Measurements from ENCODE around the gene PPP1R9B.

The PPP1R9B gene

GRCh38 chr17:50148226-50149090 lies 2.0 kb downstream of the PPP1R9B start:
- no peak for DNase-seq (ENCODE audit: low read depth)
- peak overlapping the region; percentile 77 for H3K4me3 ChIP-seq (ENCODE audit: low read length)
- TF ChIP-seq, protein P1, sequence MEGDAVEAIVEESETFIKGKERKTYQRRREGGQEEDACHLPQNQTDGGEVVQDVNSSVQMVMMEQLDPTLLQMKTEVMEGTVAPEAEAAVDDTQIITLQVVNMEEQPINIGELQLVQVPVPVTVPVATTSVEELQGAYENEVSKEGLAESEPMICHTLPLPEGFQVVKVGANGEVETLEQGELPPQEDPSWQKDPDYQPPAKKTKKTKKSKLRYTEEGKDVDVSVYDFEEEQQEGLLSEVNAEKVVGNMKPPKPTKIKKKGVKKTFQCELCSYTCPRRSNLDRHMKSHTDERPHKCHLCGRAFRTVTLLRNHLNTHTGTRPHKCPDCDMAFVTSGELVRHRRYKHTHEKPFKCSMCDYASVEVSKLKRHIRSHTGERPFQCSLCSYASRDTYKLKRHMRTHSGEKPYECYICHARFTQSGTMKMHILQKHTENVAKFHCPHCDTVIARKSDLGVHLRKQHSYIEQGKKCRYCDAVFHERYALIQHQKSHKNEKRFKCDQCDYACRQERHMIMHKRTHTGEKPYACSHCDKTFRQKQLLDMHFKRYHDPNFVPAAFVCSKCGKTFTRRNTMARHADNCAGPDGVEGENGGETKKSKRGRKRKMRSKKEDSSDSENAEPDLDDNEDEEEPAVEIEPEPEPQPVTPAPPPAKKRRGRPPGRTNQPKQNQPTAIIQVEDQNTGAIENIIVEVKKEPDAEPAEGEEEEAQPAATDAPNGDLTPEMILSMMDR (conservative IDR thresholded peaks at IDR 0.05; ENCODE audit: low read depth, low read length), result peak; percentile 30

DNA sequence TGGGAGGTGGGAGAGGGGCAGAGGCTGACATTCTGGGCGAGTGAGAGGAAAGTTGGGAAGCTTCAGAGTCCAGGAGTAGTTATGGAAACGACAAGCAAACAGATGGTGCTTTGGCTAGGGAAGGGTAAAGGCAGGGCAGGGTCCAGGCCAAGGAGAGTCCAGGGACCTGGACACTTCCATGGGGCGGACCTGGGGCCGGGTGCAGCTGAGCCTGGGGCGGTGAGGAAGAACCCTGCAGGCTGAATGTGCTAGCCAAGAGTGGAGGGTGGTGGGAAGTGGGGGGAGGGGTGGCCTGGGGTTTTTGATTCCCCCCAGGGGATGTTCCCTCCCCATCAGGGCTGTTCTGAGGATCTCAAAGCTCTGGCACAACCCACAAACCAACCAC lies 2.6 kb downstream of the PPP1R9B start:
- no peak for DNase-seq (ENCODE audit: low read depth)
- TF ChIP-seq, protein P1 (conservative IDR thresholded peaks at IDR 0.05; ENCODE audit: low read depth, low read length), result no peak
- peak overlapping the region; percentile 77 for H3K4me3 ChIP-seq (ENCODE audit: low read length)

- DNase-seq (ENCODE audit: low read depth), result no peak
- peak overlapping the region; percentile 77 for H3K4me3 ChIP-seq (ENCODE audit: low read length)
- TF ChIP-seq, protein P1 (conservative IDR thresholded peaks at IDR 0.05; ENCODE audit: low read depth, low read length), result no peak
Observed at GRCh38 chr17:50146927-50147665, 3.4 kb downstream of the PPP1R9B start.

DNA sequence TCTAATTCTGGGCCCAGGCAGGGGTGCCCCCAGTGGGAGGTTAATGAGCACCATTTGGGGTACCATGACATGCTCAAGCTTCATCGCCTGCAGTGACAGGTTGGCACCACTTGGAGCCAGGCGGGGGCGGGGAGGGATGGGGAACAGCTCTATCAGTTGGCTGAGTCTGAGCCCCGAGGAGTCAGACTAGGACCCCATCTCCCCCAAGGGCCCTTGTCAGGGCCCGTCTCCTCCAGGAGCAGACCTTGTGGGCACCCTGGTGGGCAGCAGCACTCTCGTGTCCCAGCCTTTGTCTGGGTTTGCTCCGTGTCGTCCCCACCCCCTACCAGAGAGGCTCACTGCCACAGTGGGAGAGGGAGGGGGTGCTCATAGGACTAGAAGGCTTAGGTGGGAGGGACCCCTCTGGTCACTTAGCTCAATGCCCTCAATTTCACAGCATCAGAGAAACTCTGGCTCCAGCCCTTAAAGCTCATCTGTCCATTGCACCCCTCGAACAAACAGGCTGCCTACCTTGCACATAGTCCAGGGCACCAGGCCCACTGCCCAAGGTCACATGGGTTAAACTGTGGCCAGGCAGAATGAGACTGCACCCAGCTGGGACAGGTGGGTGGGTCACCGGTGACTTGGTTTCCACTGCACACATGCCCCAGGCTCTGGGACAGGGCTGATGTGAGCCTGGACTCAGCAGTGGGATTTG lies 4.1 kb downstream of the PPP1R9B start:
- DNase-seq (ENCODE audit: low read depth), result no peak
- no peak overlapping the region for H3K4me3 ChIP-seq (ENCODE audit: low read length)
- TF ChIP-seq, protein P1 (conservative IDR thresholded peaks at IDR 0.05; ENCODE audit: low read depth, low read length), result peak; percentile 7

DNA sequence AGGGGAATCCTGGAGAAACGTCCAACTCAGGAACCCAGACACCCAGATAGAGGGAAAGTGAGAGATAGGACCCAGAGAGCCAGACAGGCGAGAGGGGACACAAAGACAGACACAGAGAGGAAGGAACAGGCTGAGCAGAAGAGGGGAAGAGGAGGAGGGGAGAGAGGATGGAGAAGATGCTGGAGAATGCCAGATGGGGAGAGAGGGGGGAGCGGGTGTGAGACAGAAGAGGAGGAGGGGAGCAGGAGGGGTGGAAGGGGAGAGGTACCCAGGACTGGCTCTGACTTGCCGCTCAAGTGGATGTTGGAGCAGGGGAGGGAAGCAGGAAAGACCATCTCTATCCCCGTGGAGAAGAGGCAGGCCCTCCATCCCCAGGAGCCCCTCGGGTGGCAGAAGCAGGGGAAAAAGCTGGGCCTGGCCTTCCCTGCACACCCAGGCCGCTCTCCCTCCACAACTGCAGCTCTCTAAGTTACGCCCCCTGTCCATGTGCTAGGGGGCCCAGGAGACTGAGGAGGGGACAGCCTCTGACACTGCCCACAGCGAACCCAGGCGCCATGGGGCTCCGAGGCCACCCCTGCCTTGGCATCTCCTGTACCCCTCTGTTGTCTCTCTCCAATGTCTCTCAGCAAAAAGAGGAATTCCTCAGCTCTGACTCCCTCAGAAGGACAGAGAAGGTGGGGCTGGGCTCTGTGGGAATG lies 4.8 kb downstream of the PPP1R9B start:
- TF ChIP-seq, protein P1 (conservative IDR thresholded peaks at IDR 0.05; ENCODE audit: low read depth, low read length), result no peak
- no peak overlapping the region for H3K4me3 ChIP-seq (ENCODE audit: low read length)
- no peak for DNase-seq (ENCODE audit: low read depth)

GRCh38 chr17:50144845-50145531 lies 5.5 kb downstream of the PPP1R9B start:
- no peak overlapping the region for H3K4me3 ChIP-seq (ENCODE audit: low read length)
- TF ChIP-seq, protein P1 (conservative IDR thresholded peaks at IDR 0.05; ENCODE audit: low read depth, low read length), result no peak
- DNase-seq (ENCODE audit: low read depth), result no peak

All from retinal pigment epithelial cell (primary cell).